SK-N-SH treated with all-trans-retinoic acid at 6 μM for 48 hours (cell line): ENCODE measurements around the gene SLC26A9.

Experiments used
- ARNTL ChIP-seq: fragments of 450-650 bp; formaldehyde crosslinking; IDR thresholded peaks from 2 replicates; pipeline ENCODE4 v1.5.0; 2020; ENCODE audit warnings: low read depth, mild to moderate bottlenecking, moderate library complexity, borderline replicate concordance
- BACH2 ChIP-seq: fragments of 250-450 bp; sonication (Bioruptor Pico); IDR thresholded peaks from 2 replicates; pipeline ENCODE4 v1.9.0; 2021; ENCODE audit warnings: mild to moderate bottlenecking, borderline replicate concordance
- CSDC2 ChIP-seq: fragments of 250-450 bp; sonication (Bioruptor Pico); IDR thresholded peaks from 2 replicates; pipeline ENCODE4 v1.5.0; 2020; ENCODE audit warnings: mild to moderate bottlenecking, moderate library complexity
- CSRNP3 ChIP-seq: fragments of 250-450 bp; sonication (Bioruptor Pico); IDR thresholded peaks from 2 replicates; pipeline ENCODE4 v1.5.1; 2021; ENCODE audit warnings: mild to moderate bottlenecking, moderate library complexity
- ESRRG ChIP-seq: fragments of 250-450 bp; sonication (Bioruptor Pico); IDR thresholded peaks from 2 replicates; pipeline ENCODE4 v1.6.1; 2021; ENCODE audit warnings: mild to moderate bottlenecking
- GLIS3 ChIP-seq: fragments of 250-450 bp; sonication (Bioruptor Pico); IDR thresholded peaks from 2 replicates; pipeline ENCODE4 v1.5.0; 2020; ENCODE audit warnings: mild to moderate bottlenecking, moderate library complexity
- ISL1 ChIP-seq: fragments of 250-450 bp; sonication (Bioruptor Pico); IDR thresholded peaks from 2 replicates; pipeline ENCODE4 v2.1.2; 2022; ENCODE audit warnings: mild to moderate bottlenecking, moderate library complexity
- RARB ChIP-seq: fragments of 250-450 bp; sonication (Bioruptor Pico); IDR thresholded peaks from 2 replicates; pipeline ENCODE4 v1.8.0; 2021; ENCODE audit warnings: mild to moderate bottlenecking, moderate library complexity
- SNAI2 ChIP-seq: fragments of 250-450 bp; sonication (Bioruptor Pico); IDR thresholded peaks from 2 replicates; pipeline ENCODE4 v1.5.0; 2020; ENCODE audit warnings: mild to moderate bottlenecking, moderate library complexity
- TOX ChIP-seq: fragments of 250-450 bp; sonication (Bioruptor Pico); IDR thresholded peaks from 2 replicates; pipeline ENCODE4 v1.8.0; 2021; ENCODE audit warnings: mild to moderate bottlenecking, moderate library complexity, borderline replicate concordance
- ZFP30 ChIP-seq: fragments of 450-650 bp; formaldehyde crosslinking; IDR thresholded peaks from 2 replicates; pipeline ENCODE4 v1.5.0; 2022; ENCODE audit warnings: mild to moderate bottlenecking, moderate library complexity
- ZNF565 ChIP-seq: fragments of 450-650 bp; formaldehyde crosslinking; conservative IDR thresholded peaks from 2 replicates; pipeline ENCODE4 v1.5.0; 2020; ENCODE audit warnings: low read depth, mild to moderate bottlenecking, moderate library complexity
- ZNF70 ChIP-seq: fragments of 450-650 bp; formaldehyde crosslinking; IDR thresholded peaks from 2 replicates; pipeline ENCODE4 v1.5.0; 2020; ENCODE audit warnings: mild to moderate bottlenecking, moderate library complexity
- ZNF8 ChIP-seq: fragments of 450-650 bp; formaldehyde crosslinking; IDR thresholded peaks from 2 replicates; pipeline ENCODE4 v1.5.0; 2020; ENCODE audit warnings: mild to moderate bottlenecking, moderate library complexity

GRCh38 chr1:205975387-205975998, 32.2 kb upstream of the SLC26A9 start:
- TF ChIP-seq ZFP30 (CRISPR knock-in tag): no peak
- no peak for TF ChIP-seq ARNTL (CRISPR knock-in tag)
- TF ChIP-seq ZNF70 (CRISPR knock-in tag): no peak
- TF ChIP-seq ZNF8: no peak
- no peak for TF ChIP-seq RARB (CRISPR knock-in tag)
- no peak for TF ChIP-seq BACH2 (CRISPR knock-in tag)
- no peak for TF ChIP-seq CSRNP3 (CRISPR knock-in tag)
- no peak for TF ChIP-seq SNAI2 (CRISPR knock-in tag)
- TF ChIP-seq ZNF565: no peak
- TF ChIP-seq ISL1 (CRISPR knock-in tag): no peak
- no peak for TF ChIP-seq GLIS3 (CRISPR knock-in tag)
- TF ChIP-seq TOX (CRISPR knock-in tag): no peak
- TF ChIP-seq ESRRG (CRISPR knock-in tag): no peak
- TF ChIP-seq CSDC2 (CRISPR knock-in tag): no peak
